Measurements from ENCODE around the gene SYNC.
"Not testable (repeated sequence)": the region's sequence is repeated elsewhere in the genome, so short reads cannot be mapped to it uniquely, and the experiment has no call there.

DNA sequence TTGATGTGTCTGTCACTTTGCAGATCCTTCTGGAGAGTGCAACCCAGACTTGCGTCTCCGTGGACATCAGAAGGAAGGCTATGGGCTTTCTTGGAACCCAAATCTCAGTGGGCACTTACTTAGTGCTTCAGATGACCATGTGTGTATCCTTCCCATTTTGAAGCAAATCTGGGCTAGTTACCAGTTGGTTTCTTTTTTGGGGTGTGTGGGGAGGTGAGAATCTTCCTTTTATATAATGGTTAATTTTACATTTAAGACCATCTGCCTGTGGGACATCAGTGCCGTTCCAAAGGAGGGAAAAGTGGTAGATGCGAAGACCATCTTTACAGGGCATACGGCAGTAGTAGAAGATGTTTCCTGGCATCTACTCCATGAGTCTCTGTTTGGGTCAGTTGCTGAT lies 33.9 kb downstream of the SYNC start:
- TF ChIP-seq, protein P1, sequence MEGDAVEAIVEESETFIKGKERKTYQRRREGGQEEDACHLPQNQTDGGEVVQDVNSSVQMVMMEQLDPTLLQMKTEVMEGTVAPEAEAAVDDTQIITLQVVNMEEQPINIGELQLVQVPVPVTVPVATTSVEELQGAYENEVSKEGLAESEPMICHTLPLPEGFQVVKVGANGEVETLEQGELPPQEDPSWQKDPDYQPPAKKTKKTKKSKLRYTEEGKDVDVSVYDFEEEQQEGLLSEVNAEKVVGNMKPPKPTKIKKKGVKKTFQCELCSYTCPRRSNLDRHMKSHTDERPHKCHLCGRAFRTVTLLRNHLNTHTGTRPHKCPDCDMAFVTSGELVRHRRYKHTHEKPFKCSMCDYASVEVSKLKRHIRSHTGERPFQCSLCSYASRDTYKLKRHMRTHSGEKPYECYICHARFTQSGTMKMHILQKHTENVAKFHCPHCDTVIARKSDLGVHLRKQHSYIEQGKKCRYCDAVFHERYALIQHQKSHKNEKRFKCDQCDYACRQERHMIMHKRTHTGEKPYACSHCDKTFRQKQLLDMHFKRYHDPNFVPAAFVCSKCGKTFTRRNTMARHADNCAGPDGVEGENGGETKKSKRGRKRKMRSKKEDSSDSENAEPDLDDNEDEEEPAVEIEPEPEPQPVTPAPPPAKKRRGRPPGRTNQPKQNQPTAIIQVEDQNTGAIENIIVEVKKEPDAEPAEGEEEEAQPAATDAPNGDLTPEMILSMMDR (IDR thresholded peaks at IDR 0.05; ENCODE audit: extremely low read depth in 1 of 2, insufficient read depth in 1 of 2, low read depth in 1 of 2, low read length in 2 of 2) = not testable (repeated sequence)
- not testable (repeated sequence) for TF ChIP-seq FOS (IDR thresholded peaks at IDR 0.05; ENCODE audit: borderline replicate concordance, insufficient read depth, low read length); EZH2 (IDR thresholded peaks at IDR 0.05; ENCODE audit: borderline replicate concordance, low read depth, low read length, severe bottlenecking); POLR2A (IDR thresholded peaks at IDR 0.05; ENCODE audit: low read depth, low read length)
